B cell (primary cell): ENCODE measurements around the gene STX11. TPM values are rescaled to one million over a fixed set of nuclear protein-coding genes. Genes with fewer than 3 reads are reported as not detected.

Source experiments
- ATAC-seq: fragments of 200-7000 bp; cut with Tn5 transposase; one replicate; pipeline ENCODE4 v1.10.0; 2021; ENCODE audit warnings: low read depth, mild to moderate bottlenecking, moderate number of reproducible peaks, moderate library complexity
- CTCF ChIA-PET: fragments of 350-600 bp; sonication (Branson Sonifier 250); formaldehyde crosslinking; loops from one replicate; lab custom pipeline; 2021; ENCODE audit warnings: antibody characterized with exemption, inconsistent platforms; lab: Charles Lee
- POLR2A ChIA-PET: fragments of 350-600 bp; sonication (Branson Sonifier 250); formaldehyde crosslinking; loops from one replicate; lab custom pipeline; 2021; ENCODE audit warnings: antibody characterized with exemption; lab: Charles Lee
- DNase-seq: peaks from one replicate; pipeline ENCODE4 v3.0.0; 2013
- H2AFZ ChIP-seq: 2 replicates; pipeline ENCODE4 v1.6.1; 2012; ENCODE audit warnings: mild to moderate bottlenecking, low read depth, low read length; ENCODE audit not compliant: insufficient read depth, poor library complexity, severe bottlenecking
- H3K27ac ChIP-seq, 2 donors: 1 replicate in 1 of 2; 2 replicates in 1 of 2; pipeline ENCODE4 v1.5.1; 2012 to 2013; ENCODE audit warnings: low read length in 2 of 2, mild to moderate bottlenecking in 2 of 2, moderate library complexity in 1 of 2
- H3K27me3 ChIP-seq, 4 experiments: fragments of 200-600 bp in 1 of 4; sonication (generic) in 1 of 4; replicated peaks in 1 of 4; 1 replicate in 2 of 4; 2 replicates in 2 of 4; pipeline versions ENCODE4 v1.6.1 to v1.7.0; 2013 to 2016; ENCODE audit warnings: low read length in 3 of 4, mild to moderate bottlenecking in 2 of 4, mixed read lengths in 1 of 4, moderate library complexity in 1 of 4; ENCODE audit not compliant: insufficient read depth in 4 of 4, control insufficient read depth in 3 of 4; ENCODE audit errors: control extremely low read depth in 1 of 4
- H3K36me3 ChIP-seq, 2 experiments: replicated peaks in 1 of 2; 1 replicate in 1 of 2; 2 replicates in 1 of 2; pipeline versions ENCODE4 v1.6.1 to v1.7.1; 2013; ENCODE audit warnings: low read length in 1 of 2; ENCODE audit not compliant: insufficient read depth in 2 of 2, control insufficient read depth in 1 of 2; ENCODE audit errors: control extremely low read depth in 1 of 2, extremely low read depth in 1 of 2
- H3K4me1 ChIP-seq, 2 donors: fragments of 200-600 bp in 1 of 2; sonication (generic) in 1 of 2; 1 replicate in 1 of 2; 2 replicates in 1 of 2; pipeline versions ENCODE4 v1.5.1 to v1.6.1; 2013 to 2017; ENCODE audit warnings: low read length in 2 of 2; ENCODE audit not compliant: control insufficient read depth in 2 of 2, insufficient read depth in 2 of 2
- H3K4me2 ChIP-seq: replicated peaks from 2 replicates; pipeline ENCODE3; 2012; ENCODE audit warnings: mild to moderate bottlenecking, low read depth, low read length; ENCODE audit not compliant: poor library complexity, severe bottlenecking
- H3K4me3 ChIP-seq, 5 experiments: fragments of 200-600 bp in 1 of 5; sonication (generic) in 1 of 5; 1 replicate in 3 of 5; 2 replicates in 2 of 5; pipeline versions ENCODE4 v1.5.1 to v1.7.0; 2011 to 2016; ENCODE audit warnings: low read length in 4 of 5, mild to moderate bottlenecking in 4 of 5, low read depth in 2 of 5, control low read depth in 1 of 5, moderate library complexity in 1 of 5; ENCODE audit not compliant: insufficient read depth in 1 of 5; ENCODE audit errors: control extremely low read depth in 1 of 5, extremely low read depth in 1 of 5
- H3K79me2 ChIP-seq: fragments of 200-600 bp; sonication (generic); one replicate; pipeline ENCODE4 v1.6.0; 2016; ENCODE audit warnings: low read length; ENCODE audit not compliant: control insufficient read depth, insufficient read depth
- H3K9ac ChIP-seq: fragments of 200-600 bp; sonication (generic); 2 replicates; pipeline ENCODE4 v1.6.1; 2017; ENCODE audit warnings: mild to moderate bottlenecking, low read length, moderate library complexity
- H3K9me3 ChIP-seq, 3 donors: one replicate each; pipeline versions ENCODE4 v1.6.1 to v1.7.1; 2013; ENCODE audit warnings: low read length in 2 of 3; ENCODE audit not compliant: control insufficient read depth in 2 of 3, insufficient read depth in 1 of 3; ENCODE audit errors: control extremely low read depth in 1 of 3
- H4K20me1 ChIP-seq: 2 replicates; pipeline ENCODE4 v1.6.0; 2012; ENCODE audit warnings: mild to moderate bottlenecking, low read length; ENCODE audit not compliant: insufficient read depth, control insufficient read depth, poor library complexity, severe bottlenecking
- H3K27ac Mint-ChIP-seq: one replicate; pipeline ENCODE4 v1.8.0; 2021; ENCODE audit warnings: mixed read lengths
- H3K27me3 Mint-ChIP-seq: one replicate; pipeline ENCODE4 v1.8.0; 2021; ENCODE audit warnings: mixed read lengths
- H3K4me1 Mint-ChIP-seq: one replicate; pipeline ENCODE4 v1.8.0; 2021; ENCODE audit warnings: mixed read lengths
- H3K4me3 Mint-ChIP-seq: one replicate; pipeline ENCODE4 v1.8.0; 2021; ENCODE audit warnings: mixed read lengths
- H3K9me3 Mint-ChIP-seq: one replicate; pipeline ENCODE4 v1.8.0; 2022; ENCODE audit warnings: mixed read lengths; ENCODE audit not compliant: insufficient read depth
- CTCF ChIP-seq: fragments of 200-600 bp; IDR thresholded peaks from one replicate; pipeline ENCODE4 v1.8.0; 2022; ENCODE audit warnings: antibody characterized with exemption, mild to moderate bottlenecking
- EZH2 ChIP-seq: IDR thresholded peaks from 2 replicates; pipeline ENCODE4 v1.6.1; 2012; ENCODE audit warnings: borderline replicate concordance, low read depth, mild to moderate bottlenecking, moderate library complexity, low read length; ENCODE audit not compliant: insufficient read depth, poor library complexity, severe bottlenecking
- WGBS: methylation state at CpG from one replicate; pipeline ENCODE4 v1.1.5; 2013; ENCODE audit warnings: missing lambda C conversion rate; ENCODE audit not compliant: insufficient coverage; 5-methylcytosine and 5-hydroxymethylcytosine counted together
- intact Hi-C: fragments of 100-400 bp; cut with micrococcal nuclease; formaldehyde crosslinking; loops from one replicate; pipeline ENCODE4 v1.10.0; 2022
- polyA minus RNA-seq: library from RNA; depleted of rRNA, polyadenylated mRNA; stranded (reverse); fragments of >200 nt; gene quantifications from 2 replicates; pipeline ENCODE4 v1.2.3, GENCODE V29; 2012
- polyA plus RNA-seq: library from polyadenylated mRNA; depleted of rRNA; stranded (reverse); fragments of >200 nt; gene quantifications from 2 replicates; pipeline ENCODE4 v1.2.3, GENCODE V29; 2012
- total RNA-seq, 2 donors: library from RNA; stranded (reverse); fragments of 120-200 nt in 1 of 2; gene quantifications; 1 replicate in 1 of 2; 2 replicates in 1 of 2; pipeline versions ENCODE4 v1.2.3 to v1.2.4, GENCODE V29; 2013 to 2022

STX11 gene
- total RNA-seq: 10.3 and 11.6 TPM in 2 replicates
- 4.8 TPM for total RNA-seq (2013)
- polyA plus RNA-seq: 14.6 and 14.8 TPM in 2 replicates
- 12.7 and 14.6 TPM in 2 replicates for polyA minus RNA-seq

GRCh38 chr6:144149894-144150709, at the start of gene STX11:
STX11 (plus strand) TSS chr6:144150517; CDS start chr6:144186628, 36,111 bp downstream.
- H3K4me1 Mint-ChIP-seq: peaks cover 42% of the 10 kb centered on the region
- H3K27me3 Mint-ChIP-seq: no peaks in the 10 kb centered on the region

More at GRCh38 chr6:144149894-144150709, at the start of gene STX11:
- peak within 1 kb of the TSS; percentile 97 for H3K27ac Mint-ChIP-seq
- Histone ChIP-seq H3K4me2 (peak within 1 kb of the TSS; percentile 95), H4K20me1 (no peaks in the 10 kb centered on the region), H2AFZ (peak within 1 kb of the TSS; percentile 92), H3K27me3 (no peaks in the 10 kb centered on the region), H3K27ac (peak within 1 kb of the TSS; percentile 61 to 78), H3K79me2 (no peaks in the 10 kb centered on the region), H3K4me1 (peaks cover 9 to 15% of the 10 kb centered on the region in 2 donors), H3K4me3 (peak within 1 kb of the TSS; percentile 54 to 96 (median 76)), H3K36me3 (no peaks in the 10 kb centered on the region), H3K9me3 (no peaks in the 10 kb centered on the region), H3K9ac (peak within 1 kb of the TSS; percentile 76)
- DNase-seq (peak; percentile 85), ATAC-seq (peak; percentile 75)
- H3K9me3 Mint-ChIP-seq: no peaks in the 10 kb centered on the region
- H3K4me3 Mint-ChIP-seq: peak within 1 kb of the TSS; percentile 96
- TF ChIP-seq EZH2 (no peak), CTCF (no peak)
- intact Hi-C loops: loop anchor here (1.0 to 5.0 kb wide), 9 partner anchors 45 to 699 kb away; partner anchors contain the start of genes ADAT2, LTV1, PEX3 and SF3B5
- under 1% methylated on average over 90 of the region's 93 CpGs for WGBS
- POLR2A ChIA-PET: interaction anchor here (1.1 to 1.5 kb wide), 3 partner anchors 9 to 68 kb away, joined by 3 to 6 read pairs (median 4); no protein-coding TSS in a partner anchor
- CTCF ChIA-PET: interaction anchor here (2.1 kb wide), 1 partner anchor 331 kb away, joined by 6 read pairs; no protein-coding TSS in a partner anchor
